ENCODE measurements around the gene RASL12.

DNA sequence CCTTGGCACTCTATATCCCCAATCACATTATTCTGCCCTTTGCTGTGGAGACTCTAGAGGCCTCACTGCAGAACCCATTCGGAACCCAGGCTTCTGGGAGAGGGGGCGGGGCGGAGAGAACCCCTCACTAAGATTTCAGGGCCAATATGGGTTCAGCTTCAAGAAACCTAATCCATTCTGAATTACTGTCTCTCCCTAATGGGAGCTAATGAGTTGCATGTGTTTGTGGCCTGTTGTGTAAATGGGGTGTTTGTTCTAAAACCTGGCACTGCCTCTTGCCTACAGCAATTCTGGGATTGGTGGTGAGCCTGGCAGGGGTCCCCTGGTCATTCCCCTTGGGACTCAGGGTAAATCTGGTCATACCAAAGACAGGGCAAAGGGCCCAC is 605 bp upstream of the RASL12 start:
- TF ChIP-seq POLR2A (IDR thresholded peaks at IDR 0.05) = no peak
- TF ChIP-seq, protein P1, sequence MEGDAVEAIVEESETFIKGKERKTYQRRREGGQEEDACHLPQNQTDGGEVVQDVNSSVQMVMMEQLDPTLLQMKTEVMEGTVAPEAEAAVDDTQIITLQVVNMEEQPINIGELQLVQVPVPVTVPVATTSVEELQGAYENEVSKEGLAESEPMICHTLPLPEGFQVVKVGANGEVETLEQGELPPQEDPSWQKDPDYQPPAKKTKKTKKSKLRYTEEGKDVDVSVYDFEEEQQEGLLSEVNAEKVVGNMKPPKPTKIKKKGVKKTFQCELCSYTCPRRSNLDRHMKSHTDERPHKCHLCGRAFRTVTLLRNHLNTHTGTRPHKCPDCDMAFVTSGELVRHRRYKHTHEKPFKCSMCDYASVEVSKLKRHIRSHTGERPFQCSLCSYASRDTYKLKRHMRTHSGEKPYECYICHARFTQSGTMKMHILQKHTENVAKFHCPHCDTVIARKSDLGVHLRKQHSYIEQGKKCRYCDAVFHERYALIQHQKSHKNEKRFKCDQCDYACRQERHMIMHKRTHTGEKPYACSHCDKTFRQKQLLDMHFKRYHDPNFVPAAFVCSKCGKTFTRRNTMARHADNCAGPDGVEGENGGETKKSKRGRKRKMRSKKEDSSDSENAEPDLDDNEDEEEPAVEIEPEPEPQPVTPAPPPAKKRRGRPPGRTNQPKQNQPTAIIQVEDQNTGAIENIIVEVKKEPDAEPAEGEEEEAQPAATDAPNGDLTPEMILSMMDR (IDR thresholded peaks at IDR 0.05) = no peak
